PC-9 (cell line): ENCODE results near the gene MORC2. TPM values are rescaled to one million over a fixed set of nuclear protein-coding genes. Genes with fewer than 3 reads are reported as not detected.

Experiments
- BruUV-seq: library from RNA; stranded (reverse); fragments of 400-500 nt; replicated peaks from 2 replicates; lab custom pipeline; 2021; lab: Mats Ljungman, UMichigan
- CTCF ChIA-PET: fragments of 300-600 bp; sonication (Branson Sonifier 250); formaldehyde crosslinking; loops from one replicate; lab custom pipeline; 2022; ENCODE audit warnings: antibody characterized with exemption; lab: Charles Lee
- POLR2A ChIA-PET: fragments of 300-600 bp; sonication (Branson Sonifier 250); formaldehyde crosslinking; loops from one replicate; lab custom pipeline; 2022; ENCODE audit warnings: antibody characterized with exemption; ENCODE audit not compliant: unreplicated experiment; lab: Charles Lee
- DNase-seq, 2 experiments: peaks; one replicate each; pipeline versions ENCODE4 v3.0.0 to v3.0.0-alpha.2; 2015 to 2022; ENCODE audit warnings: mixed read lengths in 1 of 2
- H2AFZ ChIP-seq: fragments of 200-600 bp; sonication (generic); 2 replicates; pipeline ENCODE4 v1.8.1; 2017; ENCODE audit warnings: antibody characterized with exemption
- H3F3A ChIP-seq: fragments of 200-600 bp; sonication (generic); 2 replicates; pipeline ENCODE4 v1.8.1; 2017; ENCODE audit warnings: antibody characterized with exemption, mild to moderate bottlenecking, low read depth; ENCODE audit not compliant: insufficient read depth
- H3K27ac ChIP-seq: fragments of 200-600 bp; sonication (generic); 2 replicates; pipeline ENCODE4 v1.6.1; 2016; ENCODE audit warnings: mixed run types
- H3K27me3 ChIP-seq: fragments of 200-600 bp; sonication (generic); 2 replicates; pipeline ENCODE4 v1.6.1; 2016; ENCODE audit warnings: low read depth, mixed run types; ENCODE audit not compliant: insufficient read depth
- H3K36me3 ChIP-seq: fragments of 200-600 bp; sonication (generic); 2 replicates; pipeline ENCODE4 v1.6.1; 2016; ENCODE audit warnings: low read depth, mixed run types
- H3K4me1 ChIP-seq: fragments of 200-600 bp; sonication (generic); replicated peaks from 2 replicates; pipeline ENCODE4 v1.6.1; 2016; ENCODE audit warnings: mixed run types; ENCODE audit not compliant: insufficient read depth
- H3K4me2 ChIP-seq: fragments of 200-600 bp; sonication (generic); 2 replicates; pipeline ENCODE4 v1.6.1; 2017; ENCODE audit warnings: mixed run types
- H3K4me3 ChIP-seq: fragments of 200-600 bp; sonication (generic); 2 replicates; pipeline ENCODE4 v1.6.1; 2016; ENCODE audit warnings: mixed run types
- H3K79me2 ChIP-seq: fragments of 200-600 bp; sonication (generic); 2 replicates; pipeline ENCODE4 v1.6.1; 2017; ENCODE audit warnings: low read depth, mixed run types
- H3K9me2 ChIP-seq: fragments of 200-600 bp; sonication (generic); 2 replicates; pipeline ENCODE4 v1.8.1; 2017; ENCODE audit warnings: mild to moderate bottlenecking; ENCODE audit not compliant: insufficient read depth
- H3K9me3 ChIP-seq: fragments of 200-600 bp; sonication (generic); 2 replicates; pipeline ENCODE4 v1.8.1; 2016; ENCODE audit warnings: low read depth; ENCODE audit not compliant: insufficient read depth
- H4K20me1 ChIP-seq: fragments of 200-600 bp; sonication (generic); 2 replicates; pipeline ENCODE4 v1.8.1; 2017; ENCODE audit not compliant: insufficient read depth
- EZH2 ChIP-seq: fragments of 200-600 bp; sonication (generic); IDR thresholded peaks from 2 replicates; pipeline ENCODE4 v1.8.0; 2017; ENCODE audit warnings: antibody characterized with exemption, low read depth
- intact Hi-C: fragments of 100-400 bp; cut with micrococcal nuclease; formaldehyde crosslinking; loops from one replicate; pipeline ENCODE4 v1.10.0; 2022; ENCODE audit not compliant: unreplicated experiment
- total RNA-seq: library from RNA; stranded (reverse); gene quantifications from 2 replicates; pipeline ENCODE4 v1.2.3, GENCODE V29; 2021
- TF ChIP-seq, protein P1 (sequence below): fragments of 200-600 bp; sonication (generic); conservative IDR thresholded peaks from 2 replicates; pipeline ENCODE4 v1.6.1; 2017; ENCODE audit warnings: mixed run types, antibody characterized with exemption, mild to moderate bottlenecking, moderate library complexity

MORC2 gene
- total RNA-seq, 1 experiment from 2014 or later = 39.8 TPM

DNA sequence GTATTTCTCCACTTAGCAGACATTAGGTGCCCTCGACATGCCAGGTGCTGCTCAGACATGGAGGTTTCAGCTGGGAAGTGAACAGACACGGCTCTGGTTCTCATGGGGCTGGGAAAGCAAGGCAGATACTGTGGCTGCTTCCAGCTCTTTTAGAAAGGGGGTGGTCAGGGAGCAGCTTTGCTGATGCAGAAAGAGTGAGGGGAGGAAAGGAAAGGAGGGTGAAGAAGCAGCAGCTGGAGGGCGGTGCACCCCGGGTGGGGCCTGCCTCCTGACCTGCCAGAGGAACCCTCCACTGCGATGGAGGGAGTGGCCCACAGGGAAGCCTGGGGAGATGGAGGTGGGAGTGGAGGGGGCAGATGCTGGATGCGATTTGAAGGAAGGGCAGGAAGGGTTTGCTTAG, 76.8 kb downstream of the MORC2 start:
- ChIA-PET POLR2A (no interaction called here), CTCF (interaction anchor here (0.5 to 1.2 kb wide), 2 partner anchors 109 to 121 kb away, joined by 3 read pairs; no protein-coding TSS in a partner anchor)
- no peak overlapping the region for H3K4me3 ChIP-seq
- DNase-seq = no peak
- H3F3A ChIP-seq = no peaks in the 10 kb centered on the region
- no peaks in the 10 kb centered on the region for H3K36me3 ChIP-seq
- H3K9me2 ChIP-seq = no peaks in the 10 kb centered on the region
- H2AFZ ChIP-seq = no peak overlapping the region
- no peaks in the 10 kb centered on the region for H4K20me1 ChIP-seq
- H3K79me2 ChIP-seq = no peaks in the 10 kb centered on the region
- intact Hi-C loops = no loop called here
- H3K4me2 ChIP-seq = no peak overlapping the region
- H3K27me3 ChIP-seq = no peaks in the 10 kb centered on the region
- no peaks in the 10 kb centered on the region for H3K4me1 ChIP-seq
- no TSS peak for BruUV-seq
- H3K9me3 ChIP-seq = no peaks in the 10 kb centered on the region
- H3K27ac ChIP-seq = no peak overlapping the region
- TF ChIP-seq, protein P1, sequence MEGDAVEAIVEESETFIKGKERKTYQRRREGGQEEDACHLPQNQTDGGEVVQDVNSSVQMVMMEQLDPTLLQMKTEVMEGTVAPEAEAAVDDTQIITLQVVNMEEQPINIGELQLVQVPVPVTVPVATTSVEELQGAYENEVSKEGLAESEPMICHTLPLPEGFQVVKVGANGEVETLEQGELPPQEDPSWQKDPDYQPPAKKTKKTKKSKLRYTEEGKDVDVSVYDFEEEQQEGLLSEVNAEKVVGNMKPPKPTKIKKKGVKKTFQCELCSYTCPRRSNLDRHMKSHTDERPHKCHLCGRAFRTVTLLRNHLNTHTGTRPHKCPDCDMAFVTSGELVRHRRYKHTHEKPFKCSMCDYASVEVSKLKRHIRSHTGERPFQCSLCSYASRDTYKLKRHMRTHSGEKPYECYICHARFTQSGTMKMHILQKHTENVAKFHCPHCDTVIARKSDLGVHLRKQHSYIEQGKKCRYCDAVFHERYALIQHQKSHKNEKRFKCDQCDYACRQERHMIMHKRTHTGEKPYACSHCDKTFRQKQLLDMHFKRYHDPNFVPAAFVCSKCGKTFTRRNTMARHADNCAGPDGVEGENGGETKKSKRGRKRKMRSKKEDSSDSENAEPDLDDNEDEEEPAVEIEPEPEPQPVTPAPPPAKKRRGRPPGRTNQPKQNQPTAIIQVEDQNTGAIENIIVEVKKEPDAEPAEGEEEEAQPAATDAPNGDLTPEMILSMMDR = no peak
- no peak for TF ChIP-seq EZH2

DNA sequence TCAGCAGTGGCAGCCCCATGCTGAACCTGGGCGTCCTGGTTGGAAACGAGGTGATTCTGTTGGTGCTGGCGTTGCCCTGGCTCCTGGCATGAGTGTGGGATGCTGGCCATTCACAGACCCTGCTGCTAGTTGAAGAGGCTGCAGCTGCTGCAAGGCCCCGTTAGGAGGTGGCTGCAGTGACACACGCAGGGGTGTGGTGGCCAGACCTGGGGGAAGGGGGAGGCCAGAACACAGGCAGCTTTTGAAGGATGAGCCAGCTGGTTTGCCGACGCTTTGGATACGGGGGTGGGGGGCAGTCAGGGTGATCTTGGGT, 77.2 kb downstream of the MORC2 start:
- H3K27me3 ChIP-seq = no peaks in the 10 kb centered on the region
- ChIA-PET CTCF (interaction anchor here (0.6 to 1.2 kb wide), 2 partner anchors 109 to 244 kb away, joined by 3 read pairs; no protein-coding TSS in a partner anchor), POLR2A (no interaction called here)
- no peak overlapping the region for H3K4me2 ChIP-seq
- DNase-seq = no peak
- no peak overlapping the region for H3K4me3 ChIP-seq
- H3K9me2 ChIP-seq = no peaks in the 10 kb centered on the region
- H3K4me1 ChIP-seq = no peaks in the 10 kb centered on the region
- no TSS peak for BruUV-seq
- intact Hi-C loops = no loop called here
- no peaks in the 10 kb centered on the region for H3K79me2 ChIP-seq
- no peak overlapping the region for H2AFZ ChIP-seq
- no peak overlapping the region for H3K27ac ChIP-seq
- H4K20me1 ChIP-seq = no peaks in the 10 kb centered on the region
- no peaks in the 10 kb centered on the region for H3F3A ChIP-seq
- no peak for TF ChIP-seq EZH2
- TF ChIP-seq, protein P1 = no peak
- no peaks in the 10 kb centered on the region for H3K9me3 ChIP-seq
- H3K36me3 ChIP-seq = no peaks in the 10 kb centered on the region

DNA sequence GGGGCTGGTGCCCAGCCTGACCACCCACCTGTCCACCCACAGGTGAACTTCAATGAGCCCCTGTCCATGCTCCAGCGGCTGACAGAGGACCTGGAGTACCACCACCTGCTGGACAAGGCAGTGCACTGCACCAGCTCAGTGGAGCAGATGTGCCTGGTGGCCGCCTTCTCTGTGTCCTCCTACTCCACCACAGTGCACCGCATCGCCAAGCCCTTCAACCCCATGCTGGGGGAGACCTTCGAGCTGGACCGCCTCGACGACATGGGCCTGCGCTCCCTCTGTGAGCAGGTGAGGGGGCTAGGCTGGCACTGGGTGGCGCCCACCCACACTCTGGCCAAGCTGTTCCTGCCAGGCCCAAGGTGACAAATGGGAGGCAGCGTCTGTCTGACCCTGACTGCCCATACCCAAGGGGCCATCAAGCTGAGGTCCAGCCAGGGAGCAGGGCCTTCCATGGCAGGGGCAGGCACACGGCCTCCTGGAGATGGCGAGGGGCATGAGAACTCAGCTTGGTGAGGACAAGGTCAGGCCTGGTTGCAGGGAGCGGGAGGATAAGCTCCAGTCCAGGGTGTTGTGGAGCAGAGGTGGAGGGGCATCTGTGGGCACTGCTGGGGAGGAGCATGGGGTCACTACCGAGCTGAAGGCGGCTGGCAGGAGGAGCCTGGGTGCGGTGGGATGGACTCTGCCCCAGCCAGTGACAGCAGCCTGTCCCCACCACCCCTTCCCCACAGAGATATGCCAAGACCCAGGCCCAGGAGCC, 77.7 kb downstream of the MORC2 start:
- Histone ChIP-seq H3K79me2 (no peaks in the 10 kb centered on the region), H3K36me3 (no peaks in the 10 kb centered on the region), H4K20me1 (no peaks in the 10 kb centered on the region), H3K4me2 (no peak overlapping the region), H3K9me3 (no peaks in the 10 kb centered on the region), H3K27me3 (no peaks in the 10 kb centered on the region), H3K27ac (no peak overlapping the region), H2AFZ (no peak overlapping the region), H3K4me1 (no peaks in the 10 kb centered on the region), H3K4me3 (no peak overlapping the region), H3F3A (no peaks in the 10 kb centered on the region), H3K9me2 (no peaks in the 10 kb centered on the region)
- ChIA-PET CTCF (interaction anchor here (0.6 to 1.2 kb wide), 3 partner anchors 59 to 245 kb away, joined by 3 read pairs; no protein-coding TSS in a partner anchor), POLR2A (interaction anchor here (0.6 kb wide), 1 partner anchor 358 kb away, joined by 17 read pairs; no protein-coding TSS in a partner anchor)
- no TSS peak for BruUV-seq
- DNase-seq = peak; percentile 34 to 41
- TF ChIP-seq, protein P1 = peak; percentile 88
- TF ChIP-seq EZH2 = no peak
- intact Hi-C loops = loop anchor here (1.0 kb wide), 1 partner anchor 128 kb away; no protein-coding TSS in a partner anchor
